Spleen (tissue), 7 donors: ENCODE data around the gene PPP1R3F.

Experiments
- CTCF ChIP-seq, 11 experiments: fragments of 200-600 bp in 7 of 11; fragments of 450-650 bp in 4 of 11; sonication (generic) in 4 of 11; IDR thresholded peaks in 8 of 11; conservative IDR thresholded peaks in 3 of 11; 1 replicate in 7 of 11; 2 replicates in 4 of 11; pipeline versions ENCODE4 v1.4.0 to v1.8.0; 2016 to 2021; ENCODE audit warnings: antibody characterized with exemption in 11 of 11, inconsistent platforms in 4 of 11, mild to moderate bottlenecking in 1 of 11
- POLR2A ChIP-seq, 3 donors: fragments of 450-650 bp; IDR thresholded peaks; one replicate each; pipeline ENCODE4 v1.5.1; 2017; ENCODE audit warnings: antibody characterized with exemption in 3 of 3, mild to moderate bottlenecking in 1 of 3
- POLR2AphosphoS5 ChIP-seq, 3 donors: sonication (generic); formaldehyde crosslinking; IDR thresholded peaks; one replicate each; pipeline ENCODE4 v1.5.1; 2017; ENCODE audit warnings: antibody characterized with exemption in 3 of 3
- donor health status: DM: no; HTN: no; CAD: no; lungs with moderate emphysema.
- donor health status: DM: no; HTN: no; CAD: no.
- donor health status: DM: no; HTN: no; CAD: no.

GRCh38 chrX:49309401-49309981 is 39.9 kb downstream of the PPP1R3F start:
- TF ChIP-seq CTCF (IDR thresholded peaks at IDR 0.05 in 8 of 11, conservative IDR thresholded peaks at IDR 0.05 in 3 of 11) (no peak), POLR2AphosphoS5 (IDR thresholded peaks at IDR 0.05) (no peak), POLR2A (IDR thresholded peaks at IDR 0.05) (no peak)
